Fibroblast of pulmonary artery (primary cell): ENCODE results near the gene TP73.

Source experiments
- DNase-seq: peaks from one replicate; pipeline ENCODE4 v3.0.0-alpha.2; 2010; ENCODE audit warnings: low read depth
- H3K4me3 ChIP-seq: replicated peaks from 2 replicates; pipeline ENCODE4 v1.5.1; 2011; ENCODE audit warnings: low read depth, mild to moderate bottlenecking, control low read depth, low read length, moderate library complexity
- CTCF ChIP-seq: IDR thresholded peaks from 2 replicates; pipeline ENCODE4 v1.5.1; 2011; ENCODE audit warnings: mild to moderate bottlenecking, control low read depth, low read length, inconsistent platforms; ENCODE audit errors: missing control alignments

The TP73 gene

DNA sequence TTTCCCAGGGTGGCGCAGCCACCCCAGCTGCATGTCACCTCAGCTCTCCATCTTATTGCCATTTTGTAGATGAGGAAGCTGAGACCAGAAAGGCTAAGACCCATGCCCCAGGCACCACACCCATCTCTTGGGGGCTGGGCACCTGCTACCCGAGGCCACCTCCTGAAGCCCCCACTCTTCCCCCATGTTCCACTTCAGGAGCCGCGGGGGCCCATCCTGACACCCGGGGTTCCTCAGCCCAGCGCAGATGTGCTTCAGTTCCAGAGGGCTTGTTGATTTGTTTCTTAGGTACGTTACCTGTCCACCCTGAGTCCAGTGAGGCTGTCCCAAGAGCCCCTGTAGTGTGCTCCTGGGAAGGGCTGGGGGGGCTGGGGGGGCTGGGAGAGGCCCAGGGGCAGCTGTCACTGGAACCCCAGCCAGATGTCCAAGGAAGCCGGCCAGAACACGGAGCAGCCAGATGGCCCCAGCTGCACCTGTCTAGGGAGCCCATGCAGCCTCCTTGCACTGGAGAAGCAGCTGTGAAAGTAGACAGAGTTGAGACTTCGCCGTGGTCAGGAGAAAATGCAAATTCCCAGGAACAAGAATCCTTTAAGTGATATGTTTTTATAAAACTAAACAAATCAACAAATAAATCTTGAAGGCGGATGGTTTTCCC is 82.8 kb downstream of the TP73 start:
- no peak overlapping the region for H3K4me3 ChIP-seq
- no peak for DNase-seq
- no peak for TF ChIP-seq CTCF

GRCh38 chr1:3735688-3736087 is 83.4 kb downstream of the TP73 start:
- H3K4me3 ChIP-seq = no peak overlapping the region
- DNase-seq = no peak
- no peak for TF ChIP-seq CTCF

GRCh38 chr1:3736131-3736561 is 83.8 kb downstream of the TP73 start:
- no peak overlapping the region for H3K4me3 ChIP-seq
- no peak for TF ChIP-seq CTCF
- DNase-seq = no peak

GRCh38 chr1:3736708-3737107 is 84.4 kb downstream of the TP73 start:
- no peak for TF ChIP-seq CTCF
- H3K4me3 ChIP-seq = no peak overlapping the region
- no peak for DNase-seq

DNA sequence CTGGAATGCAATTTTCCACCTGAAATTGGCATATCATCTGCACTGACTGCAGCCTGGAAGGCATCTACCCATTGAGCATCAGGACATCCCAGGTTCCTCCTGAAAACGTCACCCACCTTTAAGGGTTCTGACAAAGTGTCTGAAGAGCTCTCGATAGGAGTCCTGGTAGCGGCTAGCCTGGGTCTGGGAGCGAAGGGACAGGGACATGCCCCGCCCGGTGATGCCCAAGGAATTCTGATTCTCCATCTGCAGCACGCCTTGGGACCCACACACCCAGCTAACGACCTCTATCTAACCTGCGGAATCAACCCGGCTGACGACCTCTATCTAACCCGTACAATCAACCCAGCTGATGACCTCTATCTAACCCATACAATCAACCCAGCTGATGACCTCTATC is 86.6 kb downstream of the TP73 start:
- no peak for DNase-seq
- H3K4me3 ChIP-seq = no peak overlapping the region
- no peak for TF ChIP-seq CTCF

DNA sequence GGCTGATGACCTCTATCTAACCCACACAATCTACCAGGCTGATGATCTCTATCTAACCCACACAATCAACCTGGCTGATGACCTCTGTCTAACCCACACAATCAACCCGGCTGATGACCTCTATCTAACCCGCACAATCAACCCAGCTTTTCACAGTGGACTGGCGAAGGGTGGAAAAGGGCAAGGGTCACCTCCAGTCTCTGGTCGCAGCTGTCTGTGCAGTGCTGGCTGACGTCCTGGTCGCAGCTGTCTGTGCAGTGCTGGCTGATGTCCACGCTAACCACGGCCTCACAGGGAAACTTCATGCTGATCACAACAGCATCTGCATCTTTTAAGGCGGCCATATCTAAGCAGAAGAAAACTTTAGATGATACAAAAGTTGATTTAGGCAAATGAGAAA is 87.7 kb downstream of the TP73 start:
- H3K4me3 ChIP-seq = no peak overlapping the region
- DNase-seq = no peak
- TF ChIP-seq CTCF = no peak

GRCh38 chr1:3740752-3741151 is 88.4 kb downstream of the TP73 start:
- DNase-seq = no peak
- TF ChIP-seq CTCF = no peak
- H3K4me3 ChIP-seq = no peak overlapping the region
